NCI-H2081 treated with DMSO at 0.1 percent for 48 hours (cell line): ENCODE data around the gene TESK2.
"Not testable (repeated sequence)": the region's sequence is repeated elsewhere in the genome, so short reads cannot be mapped to it uniquely, and the experiment has no call there.

Source experiments
- DNase-seq: peaks from one replicate; lab custom pipeline; 2025; lab: John Stamatoyannopoulos, UW

TESK2 gene

GRCh38 chr1:45473302-45473701 lies 17.7 kb downstream of the TESK2 start:
- DNase-seq = no peak

- no peak for DNase-seq
Observed at GRCh38 chr1:45470306-45470798, 20.6 kb downstream of the TESK2 start.

GRCh38 chr1:45467353-45467752 lies 23.6 kb downstream of the TESK2 start:
- not testable (repeated sequence) for DNase-seq

GRCh38 chr1:45465277-45465676 lies 25.7 kb downstream of the TESK2 start:
- no peak for DNase-seq

- DNase-seq = no peak
Observed at GRCh38 chr1:45458894-45459293, 32.1 kb downstream of the TESK2 start.

GRCh38 chr1:45456531-45456930 lies 34.4 kb downstream of the TESK2 start:
- DNase-seq = no peak

GRCh38 chr1:45455162-45455561 lies 35.8 kb downstream of the TESK2 start:
- DNase-seq = no peak

- no peak for DNase-seq
Observed at GRCh38 chr1:45454464-45454863, 36.5 kb downstream of the TESK2 start.

GRCh38 chr1:45452503-45452902 lies 38.5 kb downstream of the TESK2 start:
- DNase-seq = no peak

GRCh38 chr1:45448357-45448756 lies 42.6 kb downstream of the TESK2 start:
- DNase-seq = no peak

- DNase-seq = no peak
Observed at GRCh38 chr1:45446950-45447672, 43.9 kb downstream of the TESK2 start.

GRCh38 chr1:45446530-45446929 lies 44.4 kb downstream of the TESK2 start:
- no peak for DNase-seq

- DNase-seq = no peak
Observed at GRCh38 chr1:45444609-45445131, 46.3 kb downstream of the TESK2 start.

GRCh38 chr1:45443580-45444446 lies 47.1 kb downstream of the TESK2 start:
- no peak for DNase-seq

GRCh38 chr1:45442272-45442671 lies 48.7 kb downstream of the TESK2 start:
- no peak for DNase-seq

GRCh38 chr1:45437323-45437722 lies 53.6 kb downstream of the TESK2 start:
- no peak for DNase-seq

- no peak for DNase-seq
Observed at GRCh38 chr1:45430490-45430889, 60.5 kb downstream of the TESK2 start.

GRCh38 chr1:45429561-45430159 lies 61.3 kb downstream of the TESK2 start:
- DNase-seq = no peak

- no peak for DNase-seq
Observed at GRCh38 chr1:45423906-45424678, 66.9 kb downstream of the TESK2 start.

GRCh38 chr1:45421935-45422334 lies 69.0 kb downstream of the TESK2 start:
- DNase-seq = no peak

GRCh38 chr1:45414746-45415145 lies 76.2 kb downstream of the TESK2 start:
- DNase-seq = no peak

- no peak for DNase-seq
Observed at GRCh38 chr1:45412899-45413298, 78.1 kb downstream of the TESK2 start.
